ENCODE data around the gene OSTC. TPM values are rescaled to one million over a fixed set of nuclear protein-coding genes. Genes with fewer than 3 reads are reported as not detected.

OSTC gene
- total RNA-seq, 2 donors from 2014 or later = 195 to 215 TPM

DNA sequence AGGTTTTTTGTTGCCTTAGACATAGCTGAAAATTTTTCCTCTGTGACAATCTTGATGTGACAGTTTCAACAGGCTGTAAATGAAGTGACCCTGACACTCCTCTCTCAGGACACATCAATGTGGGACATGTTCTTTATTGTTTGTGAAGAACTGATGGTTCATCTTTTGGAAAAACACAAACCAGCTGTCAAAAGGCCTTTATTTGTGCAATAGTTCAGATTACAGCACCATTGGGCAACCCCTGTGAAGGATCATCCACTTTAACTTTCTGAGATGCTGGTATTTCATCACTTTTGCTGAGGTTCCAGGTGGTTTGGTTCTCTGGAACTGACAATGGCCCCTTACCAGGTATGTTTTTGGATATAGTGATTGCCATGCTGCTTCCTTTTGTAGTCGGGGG is 40.3 kb downstream of the OSTC start:
- peaks cover 14% of the 10 kb centered on the region for H3K4me1 Mint-ChIP-seq
- Histone ChIP-seq H3K4me3 (ENCODE audit: low read length) (no peak overlapping the region), H3K9me3 (ENCODE audit: control insufficient read depth, low read length) (no peaks in the 10 kb centered on the region), H3K9ac (ENCODE audit: extremely low read depth, low read length, poor library complexity, severe bottlenecking) (no peak overlapping the region), H3K27me3 (ENCODE audit: control insufficient read depth, insufficient read depth, low read length, poor library complexity, severe bottlenecking) (no peaks in the 10 kb centered on the region), H3K27ac (ENCODE audit: low read depth, low read length) (no peak overlapping the region), H3K4me1 (ENCODE audit: control insufficient read depth, insufficient read depth, low read length) (peaks cover 2% of the 10 kb centered on the region), H3K36me3 (ENCODE audit: control insufficient read depth, insufficient read depth, low read length) (no peaks in the 10 kb centered on the region)
- H3K27me3 Mint-ChIP-seq (ENCODE audit: insufficient read depth) = no peaks in the 10 kb centered on the region
- no peak overlapping the region for H3K27ac Mint-ChIP-seq
- no peak for DNase-seq
- H3K9me3 Mint-ChIP-seq = no peaks in the 10 kb centered on the region
- no peaks in the 10 kb centered on the region for H3K36me3 Mint-ChIP-seq (ENCODE audit: low read depth)
- WGBS, 2 experiments (ENCODE audit: insufficient coverage in 1 of 2, insufficient read length in 1 of 2) = 100% methylated on average over 1 of the region's 1 CpG; no CpG with 5 or more reads in 1 of the 2 experiments
- TF ChIP-seq, protein P1, sequence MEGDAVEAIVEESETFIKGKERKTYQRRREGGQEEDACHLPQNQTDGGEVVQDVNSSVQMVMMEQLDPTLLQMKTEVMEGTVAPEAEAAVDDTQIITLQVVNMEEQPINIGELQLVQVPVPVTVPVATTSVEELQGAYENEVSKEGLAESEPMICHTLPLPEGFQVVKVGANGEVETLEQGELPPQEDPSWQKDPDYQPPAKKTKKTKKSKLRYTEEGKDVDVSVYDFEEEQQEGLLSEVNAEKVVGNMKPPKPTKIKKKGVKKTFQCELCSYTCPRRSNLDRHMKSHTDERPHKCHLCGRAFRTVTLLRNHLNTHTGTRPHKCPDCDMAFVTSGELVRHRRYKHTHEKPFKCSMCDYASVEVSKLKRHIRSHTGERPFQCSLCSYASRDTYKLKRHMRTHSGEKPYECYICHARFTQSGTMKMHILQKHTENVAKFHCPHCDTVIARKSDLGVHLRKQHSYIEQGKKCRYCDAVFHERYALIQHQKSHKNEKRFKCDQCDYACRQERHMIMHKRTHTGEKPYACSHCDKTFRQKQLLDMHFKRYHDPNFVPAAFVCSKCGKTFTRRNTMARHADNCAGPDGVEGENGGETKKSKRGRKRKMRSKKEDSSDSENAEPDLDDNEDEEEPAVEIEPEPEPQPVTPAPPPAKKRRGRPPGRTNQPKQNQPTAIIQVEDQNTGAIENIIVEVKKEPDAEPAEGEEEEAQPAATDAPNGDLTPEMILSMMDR (conservative IDR thresholded peaks at IDR 0.05) = no peak
- H3K4me3 Mint-ChIP-seq = no peak overlapping the region

DNA sequence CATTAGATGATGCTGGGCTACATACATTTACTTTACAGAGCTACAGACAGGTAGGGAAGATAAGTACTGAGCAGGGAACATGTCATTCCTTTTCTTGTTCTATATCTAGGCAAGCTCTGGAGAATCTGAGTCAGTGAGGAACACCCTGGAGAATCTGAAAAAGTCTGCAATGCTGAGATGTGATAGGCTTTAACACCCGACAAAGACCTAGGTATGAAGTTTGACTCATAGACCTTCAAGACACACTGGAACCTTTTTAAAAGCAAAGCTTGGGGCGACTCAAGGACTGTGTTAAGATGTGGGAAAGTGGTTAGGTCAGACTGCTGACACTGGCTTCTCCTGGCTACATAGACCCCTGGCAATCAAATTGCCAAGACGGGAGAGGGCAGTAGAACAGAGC is 42.8 kb downstream of the OSTC start:
- Mint-ChIP-seq H3K4me3 (no peak overlapping the region), H3K27ac (no peak overlapping the region), H3K27me3 (ENCODE audit: insufficient read depth) (no peaks in the 10 kb centered on the region), H3K36me3 (ENCODE audit: low read depth) (no peaks in the 10 kb centered on the region), H3K4me1 (peaks cover 14% of the 10 kb centered on the region), H3K9me3 (no peaks in the 10 kb centered on the region)
- Histone ChIP-seq H3K4me3 (ENCODE audit: low read length) (no peak overlapping the region), H3K9ac (ENCODE audit: extremely low read depth, low read length, poor library complexity, severe bottlenecking) (no peak overlapping the region), H3K4me1 (ENCODE audit: control insufficient read depth, insufficient read depth, low read length) (peaks cover 2% of the 10 kb centered on the region), H3K27me3 (ENCODE audit: control insufficient read depth, insufficient read depth, low read length, poor library complexity, severe bottlenecking) (no peaks in the 10 kb centered on the region), H3K27ac (ENCODE audit: low read depth, low read length) (no peak overlapping the region), H3K36me3 (ENCODE audit: control insufficient read depth, insufficient read depth, low read length) (no peaks in the 10 kb centered on the region), H3K9me3 (ENCODE audit: control insufficient read depth, low read length) (no peaks in the 10 kb centered on the region)
- TF ChIP-seq, protein P1 (conservative IDR thresholded peaks at IDR 0.05) = no peak
- DNase-seq = no peak
- 86 to 89% methylated on average over 2 to 3 of the region's 3 CpGs for WGBS, 2 experiments (ENCODE audit: insufficient coverage in 1 of 2, insufficient read length in 1 of 2)

DNA sequence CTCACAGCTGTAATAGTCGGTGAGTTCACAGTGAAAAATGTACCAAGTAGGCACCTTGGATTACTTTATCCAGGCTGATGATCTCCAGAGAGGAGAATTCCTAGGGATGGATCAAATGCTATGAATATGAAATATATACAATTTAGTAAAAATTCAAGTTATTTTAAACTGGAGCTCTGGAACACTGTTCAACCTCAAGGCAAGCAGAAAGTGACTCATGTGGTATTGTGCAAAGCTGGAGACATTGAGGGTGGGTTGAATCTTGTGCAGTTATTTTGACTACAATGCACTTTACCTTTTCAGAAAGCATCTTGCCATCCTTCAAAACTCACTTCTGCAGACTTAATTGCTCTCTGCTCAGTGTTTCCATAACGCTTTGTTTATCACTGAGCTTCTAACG is 43.4 kb downstream of the OSTC start:
- Histone ChIP-seq H3K9me3 (ENCODE audit: control insufficient read depth, low read length) (no peaks in the 10 kb centered on the region), H3K4me3 (ENCODE audit: low read length) (no peak overlapping the region), H3K27me3 (ENCODE audit: control insufficient read depth, insufficient read depth, low read length, poor library complexity, severe bottlenecking) (no peaks in the 10 kb centered on the region), H3K4me1 (ENCODE audit: control insufficient read depth, insufficient read depth, low read length) (peaks cover 2% of the 10 kb centered on the region), H3K27ac (ENCODE audit: low read depth, low read length) (no peak overlapping the region), H3K36me3 (ENCODE audit: control insufficient read depth, insufficient read depth, low read length) (no peaks in the 10 kb centered on the region), H3K9ac (ENCODE audit: extremely low read depth, low read length, poor library complexity, severe bottlenecking) (no peak overlapping the region)
- no peaks in the 10 kb centered on the region for H3K27me3 Mint-ChIP-seq (ENCODE audit: insufficient read depth)
- H3K9me3 Mint-ChIP-seq = no peaks in the 10 kb centered on the region
- H3K4me1 Mint-ChIP-seq = peaks cover 17% of the 10 kb centered on the region
- WGBS, 2 experiments (ENCODE audit: insufficient coverage in 1 of 2, insufficient read length in 1 of 2) = 85 to 97% methylated on average over 2 to 3 of the region's 3 CpGs
- no peaks in the 10 kb centered on the region for H3K36me3 Mint-ChIP-seq (ENCODE audit: low read depth)
- TF ChIP-seq, protein P1 (conservative IDR thresholded peaks at IDR 0.05) = no peak
- H3K4me3 Mint-ChIP-seq = no peak overlapping the region
- DNase-seq = no peak
- H3K27ac Mint-ChIP-seq = no peak overlapping the region

Measured in endodermal cell (in vitro differentiated cells).